A549 (cell line): ENCODE data around the gene CFLAR. TPM values are rescaled to one million over a fixed set of nuclear protein-coding genes. Genes with fewer than 3 reads are reported as not detected.
A peak's percentile ranks its signal among the peaks of the same experiment; 100 is the strongest.
"Not testable (repeated sequence)": the region's sequence is repeated elsewhere in the genome, so short reads cannot be mapped to it uniquely, and the experiment has no call there.

ENCODE experiments used
- ATAC-seq, 2 experiments: fragments of 200-7000 bp in 1 of 2; fragments of >200 bp in 1 of 2; cut with Nextera tagmentation in 1 of 2; cut with Tn5 transposase in 1 of 2; 3 replicates each; pipeline versions ENCODE4 v1.8.0 to v1.9.1; 2018 to 2020; ENCODE audit warnings: mild to moderate bottlenecking in 1 of 2, moderate library complexity in 1 of 2
- CTCF ChIA-PET: fragments of 300-600 bp; sonication (Branson Sonifier 250); formaldehyde crosslinking; extraction: SDS; loops from one replicate; lab custom pipeline; 2021; ENCODE audit warnings: antibody characterized with exemption, inconsistent platforms; lab: Yijun Ruan, JAX
- POLR2A ChIA-PET: fragments of 350-600 bp; formaldehyde crosslinking; extraction: SDS; loops from one replicate; lab custom pipeline; 2021; ENCODE audit warnings: antibody characterized with exemption, inconsistent platforms; lab: Yijun Ruan, JAX
- DNase-seq, 2 experiments: peaks; one replicate each; pipeline versions ENCODE4 v3.0.0 to v3.0.0-alpha.2; 2011 to 2016; ENCODE audit warnings: low read depth in 1 of 2, low spot score in 1 of 2
- FAIRE-seq: peaks from 2 replicates; lab custom pipeline; 2011; peaks lifted over from hg19 to GRCh38; lab: Jason Lieb, UNC
- H3K27ac ChIP-seq, 2 experiments: fragments of >200 bp; sonication (Bioruptor Twin); formaldehyde crosslinking; 3 replicates each; pipeline ENCODE4 v1.5.1; 2016 to 2017
- H3K4me1 ChIP-seq: fragments of >200 bp; sonication (Bioruptor Twin); formaldehyde crosslinking; 3 replicates; pipeline ENCODE4 v1.6.1; 2016
- H3K4me2 ChIP-seq: fragments of >200 bp; sonication (Bioruptor Twin); formaldehyde crosslinking; 3 replicates; pipeline ENCODE4 v1.6.1; 2016
- H3K4me3 ChIP-seq: fragments of >200 bp; sonication (Bioruptor Twin); formaldehyde crosslinking; 3 replicates; pipeline ENCODE4 v1.5.1; 2016
- H3K9me3 ChIP-seq: fragments of >200 bp; sonication (Bioruptor Twin); formaldehyde crosslinking; 3 replicates; pipeline ENCODE4 v1.6.1; 2016
- CTCF ChIP-seq: fragments of >200 bp; sonication (Bioruptor Twin); formaldehyde crosslinking; IDR thresholded peaks from 3 replicates; pipeline ENCODE4 v1.5.1; 2016
- ESRRA ChIP-seq: fragments of 150-350 bp; IDR thresholded peaks from 2 replicates; pipeline ENCODE4 v1.6.1; 2014; ENCODE audit warnings: mild to moderate bottlenecking, low read length, borderline replicate concordance
- HDAC2 ChIP-seq: fragments of 200-600 bp; sonication (generic); IDR thresholded peaks from 2 replicates; pipeline ENCODE4 v1.6.1; 2016
- JUN ChIP-seq, 2 experiments: fragments of >200 bp; sonication (Bioruptor Twin); formaldehyde crosslinking; IDR thresholded peaks; 2 replicates in 1 of 2; 3 replicates in 1 of 2; pipeline ENCODE4 v1.6.1; 2016 to 2017
- KDM1A ChIP-seq: fragments of 200-600 bp; sonication (generic); IDR thresholded peaks from 2 replicates; pipeline ENCODE4 v1.6.1; 2016; ENCODE audit warnings: low read depth, mild to moderate bottlenecking
- NPAS2 ChIP-seq: fragments of 250-450 bp; sonication (Bioruptor Pico); IDR thresholded peaks from 2 replicates; pipeline ENCODE4 v1.8.0; 2022; ENCODE audit warnings: mild to moderate bottlenecking, moderate library complexity, borderline replicate concordance
- PHF8 ChIP-seq: fragments of 200-600 bp; sonication (generic); IDR thresholded peaks from 2 replicates; pipeline ENCODE4 v1.6.1; 2016; ENCODE audit warnings: low read depth, mild to moderate bottlenecking, antibody characterized with exemption, moderate library complexity, borderline replicate concordance
- POLR2AphosphoS2 ChIP-seq: conservative IDR thresholded peaks from 2 replicates; pipeline ENCODE4 v1.6.1; 2012; ENCODE audit warnings: low read length, improper control_type of control experiment, inconsistent platforms
- REST ChIP-seq: fragments of 200-600 bp; sonication (generic); IDR thresholded peaks from 2 replicates; pipeline ENCODE4 v1.6.1; 2016; ENCODE audit warnings: antibody characterized with exemption, mild to moderate bottlenecking, moderate library complexity
- RFX5 ChIP-seq: fragments of 450-650 bp; IDR thresholded peaks from 2 replicates; pipeline ENCODE4 v1.7.1; 2014; ENCODE audit warnings: antibody characterized with exemption, mild to moderate bottlenecking, moderate library complexity
- ZFP36 ChIP-seq: fragments of 450-650 bp; IDR thresholded peaks from 2 replicates; pipeline ENCODE4 v1.6.1; 2014; ENCODE audit warnings: borderline replicate concordance; ENCODE audit not compliant: partially characterized antibody
- WGBS: methylation state at CpG from one replicate; pipeline ENCODE4 v1.1.6; 2017; ENCODE audit errors: missing lambda C conversion rate; 5-methylcytosine and 5-hydroxymethylcytosine counted together
- polyA plus RNA-seq, 4 experiments: library from polyadenylated mRNA; depleted of rRNA in 3 of 4; stranded (reverse); fragments of >200 nt; fragmentation: RNase III in 1 of 4; extraction: RNeasy Plus Mini Kit Qiagen cat#74134 plus additional on column Dnase treatment in 1 of 4; gene quantifications; 2 replicates in 3 of 4; 3 replicates in 1 of 4; pipeline ENCODE4 v1.2.3, GENCODE V29; 2011 to 2017
- TF ChIP-seq, protein P1 (sequence below): fragments of >200 bp; sonication (Bioruptor Twin); formaldehyde crosslinking; IDR thresholded peaks from 3 replicates; pipeline ENCODE4 v1.6.1; 2016
- TF ChIP-seq, protein P2 (sequence below): IDR thresholded peaks from 2 replicates; pipeline ENCODE4 v1.6.1; 2012

The CFLAR gene
- polyA plus RNA-seq, 2 of the 4 experiments (the other 2 are of a cell fraction): 56.5 to 89.4 TPM

DNA sequence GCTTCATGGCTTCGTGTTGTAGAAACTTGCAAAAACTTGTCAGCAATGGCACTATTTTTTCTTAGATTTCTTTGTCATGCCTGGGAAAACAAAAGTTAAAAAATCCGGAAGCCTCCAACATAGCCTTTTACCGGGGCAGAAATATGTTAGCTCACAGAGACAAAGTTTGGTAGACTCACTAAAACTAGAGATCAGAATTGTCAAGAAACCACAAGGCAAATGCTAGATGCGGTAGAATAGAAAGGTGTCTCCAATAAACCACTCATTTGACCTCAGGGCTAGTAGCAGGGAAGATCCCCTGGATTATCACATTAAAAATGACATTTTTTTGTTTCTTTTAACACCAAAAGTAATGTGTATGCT, 67.4 kb downstream of the CFLAR start:
- FAIRE-seq (no peak), DNase-seq (no peak), ATAC-seq (peak in 1 of 2 experiments; percentile 14; a peak in 3 of 6 replicates)
- peak overlapping the region; percentile 76 for H3K4me2 ChIP-seq
- ChIA-PET CTCF (interaction anchor here (0.6 to 2.6 kb wide), 18 partner anchors 9 to 287 kb away, joined by 3 to 45 read pairs (median 5); no protein-coding TSS in a partner anchor), POLR2A (interaction anchor here (0.6 to 2.3 kb wide), 5 partner anchors 50 to 250 kb away, joined by 3 to 23 read pairs (median 5); partner anchors contain the start of gene ORC2)
- H3K27ac ChIP-seq: peak overlapping the region; percentile 73 to 85
- H3K4me3 ChIP-seq: peak overlapping the region; percentile 52
- WGBS: 10% methylated on average over 4 of the region's 4 CpGs
- TF ChIP-seq ZFP36 (no peak), PHF8 (0 out of 2 replicates have a peak, but pooled peaks have one; percentile 21)
- H3K4me1 ChIP-seq: peaks cover 11% of the 10 kb centered on the region; the same call in 2 of the 3 replicates
- no peaks in the 10 kb centered on the region for H3K9me3 ChIP-seq

- H3K9me3 ChIP-seq, ATAC-seq, DNase-seq, FAIRE-seq: not testable (repeated sequence)
- H3K4me1 ChIP-seq: peaks cover 11% of the 10 kb centered on the region; the same call in 2 of the 3 replicates
- peak overlapping the region; percentile 52 for H3K4me3 ChIP-seq
- peak overlapping the region; percentile 76 for H3K4me2 ChIP-seq
- POLR2A ChIA-PET: interaction anchor here (2.3 kb wide), 1 partner anchor 49 kb away, joined by 23 read pairs; no protein-coding TSS in a partner anchor
- CTCF ChIA-PET: interaction anchor here (0.6 to 2.5 kb wide), 9 partner anchors 8 to 283 kb away, joined by 3 to 45 read pairs (median 8); no protein-coding TSS in a partner anchor
- peak overlapping the region in 1 of 2 experiments; percentile 85; a peak in 1 of 6 replicates for H3K27ac ChIP-seq
- WGBS: 89% methylated on average over 5 of the region's 5 CpGs
Observed at GRCh38 chr2:201183835-201184234, 67.9 kb downstream of the CFLAR start.

GRCh38 chr2:201184248-201184647, 68.3 kb downstream of the CFLAR start:
- POLR2A ChIA-PET: interaction anchor here (2.3 kb wide), 1 partner anchor 49 kb away, joined by 23 read pairs; no protein-coding TSS in a partner anchor
- DNase-seq, H3K4me3 ChIP-seq, H3K9me3 ChIP-seq, FAIRE-seq, ATAC-seq: not testable (repeated sequence)
- Histone ChIP-seq H3K27ac (0 out of 6 replicates have a peak overlapping the region, but pooled peaks of 1 of the 2 experiments have one; percentile 3), H3K4me2 (peak overlapping the region; percentile 76), H3K4me1 (peaks cover 11% of the 10 kb centered on the region; the same call in 2 of the 3 replicates)
- WGBS: 93% methylated on average over 6 of the region's 6 CpGs
- CTCF ChIA-PET: interaction anchor here (2.1 kb wide), 1 partner anchor 283 kb away, joined by 11 read pairs; no protein-coding TSS in a partner anchor

DNA sequence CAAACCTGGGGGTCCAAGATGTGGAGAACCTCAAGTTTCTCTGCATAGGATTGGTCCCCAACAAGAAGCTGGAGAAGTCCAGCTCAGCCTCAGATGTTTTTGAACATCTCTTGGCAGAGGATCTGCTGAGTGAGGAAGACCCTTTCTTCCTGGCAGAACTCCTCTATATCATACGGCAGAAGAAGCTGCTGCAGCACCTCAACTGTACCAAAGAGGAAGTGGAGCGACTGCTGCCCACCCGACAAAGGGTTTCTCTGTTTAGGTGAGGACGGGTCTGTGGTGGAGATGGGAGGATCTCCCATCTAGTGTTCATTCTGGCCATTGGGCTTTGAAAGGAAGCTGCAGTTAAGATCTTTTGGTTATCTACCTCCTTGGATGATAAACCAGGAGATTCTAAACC, 69.9 kb downstream of the CFLAR start:
- ChIA-PET CTCF (interaction anchor here (0.9 to 2.0 kb wide), 4 partner anchors 8 to 1011 kb away, joined by 3 to 9 read pairs (median 4); no protein-coding TSS in a partner anchor), POLR2A (no interaction called here)
- Histone ChIP-seq H3K9me3 (no peaks in the 10 kb centered on the region), H3K4me1 (peaks cover 11% of the 10 kb centered on the region; the same call in 2 of the 3 replicates), H3K4me3 (no peak overlapping the region), H3K27ac (no peak overlapping the region), H3K4me2 (no peak overlapping the region)
- FAIRE-seq (no peak), DNase-seq (no peak), ATAC-seq (no peak)
- TF ChIP-seq KDM1A (no peak), ESRRA (no peak), REST (no peak), CTCF (no peak), RFX5 (no peak), POLR2AphosphoS2 (no peak), HDAC2 (no peak), NPAS2 (CRISPR knock-in tag) (no peak), JUN (IDR thresholded peaks at IDR 0.05) (no peak)
- TF ChIP-seq, protein P1, sequence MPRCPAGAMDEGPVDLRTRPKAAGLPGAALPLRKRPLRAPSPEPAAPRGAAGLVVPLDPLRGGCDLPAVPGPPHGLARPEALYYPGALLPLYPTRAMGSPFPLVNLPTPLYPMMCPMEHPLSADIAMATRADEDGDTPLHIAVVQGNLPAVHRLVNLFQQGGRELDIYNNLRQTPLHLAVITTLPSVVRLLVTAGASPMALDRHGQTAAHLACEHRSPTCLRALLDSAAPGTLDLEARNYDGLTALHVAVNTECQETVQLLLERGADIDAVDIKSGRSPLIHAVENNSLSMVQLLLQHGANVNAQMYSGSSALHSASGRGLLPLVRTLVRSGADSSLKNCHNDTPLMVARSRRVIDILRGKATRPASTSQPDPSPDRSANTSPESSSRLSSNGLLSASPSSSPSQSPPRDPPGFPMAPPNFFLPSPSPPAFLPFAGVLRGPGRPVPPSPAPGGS: no peak
- TF ChIP-seq, protein P2, sequence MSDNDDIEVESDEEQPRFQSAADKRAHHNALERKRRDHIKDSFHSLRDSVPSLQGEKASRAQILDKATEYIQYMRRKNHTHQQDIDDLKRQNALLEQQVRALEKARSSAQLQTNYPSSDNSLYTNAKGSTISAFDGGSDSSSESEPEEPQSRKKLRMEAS: no peak
- WGBS: 79% methylated on average over 4 of the region's 4 CpGs
